K562 (cell line): Measurements from ENCODE around the gene YBEY. TPM values are rescaled to one million over a fixed set of nuclear protein-coding genes. Genes with fewer than 3 reads are reported as not detected.
A peak's percentile ranks its signal among the peaks of the same experiment; 100 is the strongest.

Experiments
- CBX1 ChIP-seq: sonication (generic); IDR thresholded peaks from 2 replicates; pipeline ENCODE4 v1.6.1; 2016; ENCODE audit warnings: antibody characterized with exemption, low read depth, mild to moderate bottlenecking
- CREBBP ChIP-seq: IDR thresholded peaks from one replicate; pipeline ENCODE4 v1.6.1; 2012; ENCODE audit warnings: low read depth, mild to moderate bottlenecking, control low read depth, inconsistent platforms, low read length
- MEF2D ChIP-seq: conservative IDR thresholded peaks from 2 replicates; pipeline ENCODE4 v1.6.1; 2016; ENCODE audit warnings: low read depth, missing genetic modification characterization, missing compliant biosample characterization
- NEUROD1 ChIP-seq: fragments of 150-350 bp; IDR thresholded peaks from 2 replicates; pipeline ENCODE4 v1.6.1; 2014; ENCODE audit warnings: borderline replicate concordance, low read length, low read depth; ENCODE audit not compliant: partially characterized antibody
- NR2C1 ChIP-seq, 2 experiments: fragments of 450-650 bp; IDR thresholded peaks; 2 replicates each; pipeline ENCODE4 v1.6.1; 2017; ENCODE audit warnings: mild to moderate bottlenecking in 2 of 2, antibody characterized with exemption in 1 of 2, inconsistent platforms in 1 of 2, missing compliant biosample characterization in 1 of 2, missing genetic modification characterization in 1 of 2
- SLC30A9 ChIP-seq: fragments of 250-450 bp; sonication (Bioruptor Pico); IDR thresholded peaks from 2 replicates; pipeline ENCODE4 v1.8.0; 2022; ENCODE audit warnings: mild to moderate bottlenecking, moderate library complexity
- TFE3 ChIP-seq: fragments of 450-650 bp; formaldehyde crosslinking; IDR thresholded peaks from 2 replicates; pipeline ENCODE4 v1.4.0; 2020; ENCODE audit warnings: mild to moderate bottlenecking, mixed read lengths
- TGIF2 ChIP-seq: sonication (generic); formaldehyde crosslinking; IDR thresholded peaks from 2 replicates; pipeline ENCODE4 v1.8.1; 2022; ENCODE audit warnings: mild to moderate bottlenecking, missing genetic modification reagents, moderate library complexity
- XRCC5 ChIP-seq: fragments of 200-400 bp; formaldehyde crosslinking; IDR thresholded peaks from 2 replicates; pipeline ENCODE4 v1.6.1; 2017; ENCODE audit warnings: low read depth, mild to moderate bottlenecking, low read length
- ZKSCAN8 ChIP-seq: fragments of 200-800 bp; sonication (Bioruptor generic); IDR thresholded peaks from 2 replicates; pipeline ENCODE4 v1.6.1; 2016; ENCODE audit warnings: missing genetic modification characterization, missing compliant biosample characterization
- ZNF436 ChIP-seq: fragments of 250-450, 450-650 bp; sonication (Bioruptor Pico); formaldehyde crosslinking; IDR thresholded peaks from 2 replicates; pipeline ENCODE4 v1.7.0; 2020; ENCODE audit warnings: mild to moderate bottlenecking
- ZNF583 ChIP-seq: fragments of 250-450 bp; sonication (Bioruptor Pico); IDR thresholded peaks from 2 replicates; pipeline ENCODE4 v1.4.0; 2020
- ZNF696 ChIP-seq: fragments of 250-450 bp; sonication (Bioruptor Pico); conservative IDR thresholded peaks from 2 replicates; pipeline ENCODE4 v1.4.0; 2020; ENCODE audit warnings: mild to moderate bottlenecking, moderate library complexity
- polyA plus RNA-seq, 8 experiments: library from polyadenylated mRNA; depleted of rRNA in 4 of 8; stranded (reverse) in 5 of 8; unstranded in 3 of 8; fragments of >200 nt; fragmentation: Nextera tagmentation in 2 of 8; fragmentation: Illumina TruSeq in 1 of 8; extraction: Ambion mirVana in 2 of 8; extraction: Trizol in 1 of 8; gene quantifications; 2 replicates each; pipeline versions ENCODE4 v1.2.1 to v1.2.3, GENCODE V29; 2011 to 2014; ENCODE audit warnings: inconsistent platforms in 1 of 8, missing spikeins in 1 of 8
- total RNA-seq, 7 experiments: library from RNA; depleted of rRNA in 6 of 7; stranded (reverse); fragments of >200 nt in 6 of 7; fragmentation: Illumina TruSeq in 2 of 7; extraction: Trizol in 2 of 7; gene quantifications; 2 replicates each; pipeline versions ENCODE4 v1.2.1 to v1.2.3, GENCODE V29; 2011 to 2021; ENCODE audit warnings: low replicate concordance in 1 of 7
- TF ChIP-seq, protein P1 (sequence below): fragments of 200-600 bp; sonication (generic); IDR thresholded peaks from one replicate; pipeline ENCODE4 v1.6.1; 2012; ENCODE audit warnings: mild to moderate bottlenecking, low read depth, low read length, inconsistent platforms

The YBEY gene
- total and polyA plus RNA-seq, 9 of the 15 experiments (the other 6 are each of a cell fraction or from before 2014, with no cell fraction given), result 6.4 to 28.0 (median 12.4) TPM

DNA sequence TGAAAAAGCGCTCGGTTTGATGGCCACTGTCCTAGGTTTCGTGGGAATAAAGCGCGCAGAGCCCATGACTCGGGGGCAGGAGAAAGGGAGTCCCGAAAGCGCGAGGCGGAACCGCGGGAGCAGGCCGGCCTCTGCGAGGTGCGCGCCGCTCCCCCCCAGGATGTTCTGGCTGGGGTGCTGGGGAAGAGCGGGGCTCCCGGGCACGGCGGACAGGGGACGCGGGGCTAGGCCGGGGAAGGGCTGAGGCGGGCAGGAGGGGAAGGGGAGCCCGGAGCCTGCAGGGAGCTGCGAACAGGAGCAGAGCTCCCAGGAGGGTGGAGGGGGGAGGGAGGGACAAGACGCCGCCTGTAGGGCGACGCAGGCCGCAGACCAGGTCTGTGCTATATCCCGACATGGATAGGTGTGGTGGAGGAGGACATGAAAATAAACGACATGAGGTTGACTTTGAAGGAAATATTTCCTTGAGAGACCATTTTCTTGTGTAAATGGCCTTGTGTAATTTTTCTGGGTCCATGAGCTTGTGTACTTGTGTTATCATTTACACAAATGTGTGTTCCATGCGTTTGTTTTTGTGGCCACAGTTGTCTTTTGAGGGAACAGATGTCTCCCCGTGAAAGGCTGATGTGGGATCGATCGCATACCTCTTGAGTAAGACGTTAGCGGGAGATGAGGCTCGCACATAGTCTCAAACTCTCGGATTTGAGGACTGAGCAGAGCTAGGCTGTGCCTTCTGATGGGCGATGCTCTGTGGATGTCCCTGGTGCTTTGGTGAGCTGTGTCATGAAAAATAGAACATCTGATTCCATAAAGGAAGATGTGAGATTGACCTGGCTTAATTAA is 39.2 kb downstream of the YBEY start (continued):
- TF ChIP-seq TFE3 (CRISPR knock-in tag), result no peak
- TF ChIP-seq TGIF2 (CRISPR knock-in tag), result no peak
- TF ChIP-seq, protein P1, sequence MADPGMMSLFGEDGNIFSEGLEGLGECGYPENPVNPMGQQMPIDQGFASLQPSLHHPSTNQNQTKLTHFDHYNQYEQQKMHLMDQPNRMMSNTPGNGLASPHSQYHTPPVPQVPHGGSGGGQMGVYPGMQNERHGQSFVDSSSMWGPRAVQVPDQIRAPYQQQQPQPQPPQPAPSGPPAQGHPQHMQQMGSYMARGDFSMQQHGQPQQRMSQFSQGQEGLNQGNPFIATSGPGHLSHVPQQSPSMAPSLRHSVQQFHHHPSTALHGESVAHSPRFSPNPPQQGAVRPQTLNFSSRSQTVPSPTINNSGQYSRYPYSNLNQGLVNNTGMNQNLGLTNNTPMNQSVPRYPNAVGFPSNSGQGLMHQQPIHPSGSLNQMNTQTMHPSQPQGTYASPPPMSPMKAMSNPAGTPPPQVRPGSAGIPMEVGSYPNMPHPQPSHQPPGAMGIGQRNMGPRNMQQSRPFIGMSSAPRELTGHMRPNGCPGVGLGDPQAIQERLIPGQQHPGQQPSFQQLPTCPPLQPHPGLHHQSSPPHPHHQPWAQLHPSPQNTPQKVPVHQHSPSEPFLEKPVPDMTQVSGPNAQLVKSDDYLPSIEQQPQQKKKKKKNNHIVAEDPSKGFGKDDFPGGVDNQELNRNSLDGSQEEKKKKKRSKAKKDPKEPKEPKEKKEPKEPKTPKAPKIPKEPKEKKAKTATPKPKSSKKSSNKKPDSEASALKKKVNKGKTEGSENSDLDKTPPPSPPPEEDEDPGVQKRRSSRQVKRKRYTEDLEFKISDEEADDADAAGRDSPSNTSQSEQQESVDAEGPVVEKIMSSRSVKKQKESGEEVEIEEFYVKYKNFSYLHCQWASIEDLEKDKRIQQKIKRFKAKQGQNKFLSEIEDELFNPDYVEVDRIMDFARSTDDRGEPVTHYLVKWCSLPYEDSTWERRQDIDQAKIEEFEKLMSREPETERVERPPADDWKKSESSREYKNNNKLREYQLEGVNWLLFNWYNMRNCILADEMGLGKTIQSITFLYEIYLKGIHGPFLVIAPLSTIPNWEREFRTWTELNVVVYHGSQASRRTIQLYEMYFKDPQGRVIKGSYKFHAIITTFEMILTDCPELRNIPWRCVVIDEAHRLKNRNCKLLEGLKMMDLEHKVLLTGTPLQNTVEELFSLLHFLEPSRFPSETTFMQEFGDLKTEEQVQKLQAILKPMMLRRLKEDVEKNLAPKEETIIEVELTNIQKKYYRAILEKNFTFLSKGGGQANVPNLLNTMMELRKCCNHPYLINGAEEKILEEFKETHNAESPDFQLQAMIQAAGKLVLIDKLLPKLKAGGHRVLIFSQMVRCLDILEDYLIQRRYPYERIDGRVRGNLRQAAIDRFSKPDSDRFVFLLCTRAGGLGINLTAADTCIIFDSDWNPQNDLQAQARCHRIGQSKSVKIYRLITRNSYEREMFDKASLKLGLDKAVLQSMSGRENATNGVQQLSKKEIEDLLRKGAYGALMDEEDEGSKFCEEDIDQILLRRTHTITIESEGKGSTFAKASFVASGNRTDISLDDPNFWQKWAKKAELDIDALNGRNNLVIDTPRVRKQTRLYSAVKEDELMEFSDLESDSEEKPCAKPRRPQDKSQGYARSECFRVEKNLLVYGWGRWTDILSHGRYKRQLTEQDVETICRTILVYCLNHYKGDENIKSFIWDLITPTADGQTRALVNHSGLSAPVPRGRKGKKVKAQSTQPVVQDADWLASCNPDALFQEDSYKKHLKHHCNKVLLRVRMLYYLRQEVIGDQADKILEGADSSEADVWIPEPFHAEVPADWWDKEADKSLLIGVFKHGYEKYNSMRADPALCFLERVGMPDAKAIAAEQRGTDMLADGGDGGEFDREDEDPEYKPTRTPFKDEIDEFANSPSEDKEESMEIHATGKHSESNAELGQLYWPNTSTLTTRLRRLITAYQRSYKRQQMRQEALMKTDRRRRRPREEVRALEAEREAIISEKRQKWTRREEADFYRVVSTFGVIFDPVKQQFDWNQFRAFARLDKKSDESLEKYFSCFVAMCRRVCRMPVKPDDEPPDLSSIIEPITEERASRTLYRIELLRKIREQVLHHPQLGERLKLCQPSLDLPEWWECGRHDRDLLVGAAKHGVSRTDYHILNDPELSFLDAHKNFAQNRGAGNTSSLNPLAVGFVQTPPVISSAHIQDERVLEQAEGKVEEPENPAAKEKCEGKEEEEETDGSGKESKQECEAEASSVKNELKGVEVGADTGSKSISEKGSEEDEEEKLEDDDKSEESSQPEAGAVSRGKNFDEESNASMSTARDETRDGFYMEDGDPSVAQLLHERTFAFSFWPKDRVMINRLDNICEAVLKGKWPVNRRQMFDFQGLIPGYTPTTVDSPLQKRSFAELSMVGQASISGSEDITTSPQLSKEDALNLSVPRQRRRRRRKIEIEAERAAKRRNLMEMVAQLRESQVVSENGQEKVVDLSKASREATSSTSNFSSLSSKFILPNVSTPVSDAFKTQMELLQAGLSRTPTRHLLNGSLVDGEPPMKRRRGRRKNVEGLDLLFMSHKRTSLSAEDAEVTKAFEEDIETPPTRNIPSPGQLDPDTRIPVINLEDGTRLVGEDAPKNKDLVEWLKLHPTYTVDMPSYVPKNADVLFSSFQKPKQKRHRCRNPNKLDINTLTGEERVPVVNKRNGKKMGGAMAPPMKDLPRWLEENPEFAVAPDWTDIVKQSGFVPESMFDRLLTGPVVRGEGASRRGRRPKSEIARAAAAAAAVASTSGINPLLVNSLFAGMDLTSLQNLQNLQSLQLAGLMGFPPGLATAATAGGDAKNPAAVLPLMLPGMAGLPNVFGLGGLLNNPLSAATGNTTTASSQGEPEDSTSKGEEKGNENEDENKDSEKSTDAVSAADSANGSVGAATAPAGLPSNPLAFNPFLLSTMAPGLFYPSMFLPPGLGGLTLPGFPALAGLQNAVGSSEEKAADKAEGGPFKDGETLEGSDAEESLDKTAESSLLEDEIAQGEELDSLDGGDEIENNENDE, result no peak
- no peak for TF ChIP-seq ZNF583
- peak; percentile 55 for TF ChIP-seq NEUROD1
- TF ChIP-seq ZNF436 (CRISPR knock-in tag), result no peak
- TF ChIP-seq ZNF696, result no peak
- no peak for TF ChIP-seq MEF2D
- TF ChIP-seq ZKSCAN8, result no peak
- no peak for TF ChIP-seq NR2C1 (IDR thresholded peaks at IDR 0.05)
- TF ChIP-seq NR2C1 (tag; IDR thresholded peaks at IDR 0.05), result no peak
- no peak; the same call in 1 of the 2 replicates for TF ChIP-seq CBX1
- TF ChIP-seq XRCC5, result no peak
- TF ChIP-seq CREBBP, result no peak
- no peak for TF ChIP-seq SLC30A9 (CRISPR knock-in tag)
